ENCODE results near the gene ALG9.
A peak's percentile ranks its signal among the peaks of the same experiment; 100 is the strongest.

ALG9 gene

DNA sequence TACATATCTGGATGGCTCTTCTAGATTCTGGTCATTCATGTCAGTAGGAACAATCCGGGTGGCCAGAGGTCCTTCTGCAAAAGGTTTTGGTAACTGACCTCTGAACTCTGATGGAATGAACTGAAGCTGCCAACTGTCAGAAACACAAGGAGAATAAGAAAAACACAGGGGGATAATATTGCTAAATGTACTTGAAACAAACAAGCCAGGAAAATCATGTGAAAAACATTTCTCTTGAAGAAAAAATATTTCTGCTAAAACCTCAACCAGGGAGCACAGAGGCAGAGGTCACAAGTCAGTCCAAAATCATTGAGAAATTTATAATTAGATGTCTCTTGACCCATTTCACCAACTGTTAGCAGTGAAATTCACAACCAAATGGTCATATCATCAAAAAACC lies 35.2 kb downstream of the ALG9 start:
- DNase-seq (ENCODE audit: low spot score) = no peak

GRCh38 chr11:111835665-111836064 lies 35.7 kb downstream of the ALG9 start:
- DNase-seq (ENCODE audit: low spot score) = no peak

DNA sequence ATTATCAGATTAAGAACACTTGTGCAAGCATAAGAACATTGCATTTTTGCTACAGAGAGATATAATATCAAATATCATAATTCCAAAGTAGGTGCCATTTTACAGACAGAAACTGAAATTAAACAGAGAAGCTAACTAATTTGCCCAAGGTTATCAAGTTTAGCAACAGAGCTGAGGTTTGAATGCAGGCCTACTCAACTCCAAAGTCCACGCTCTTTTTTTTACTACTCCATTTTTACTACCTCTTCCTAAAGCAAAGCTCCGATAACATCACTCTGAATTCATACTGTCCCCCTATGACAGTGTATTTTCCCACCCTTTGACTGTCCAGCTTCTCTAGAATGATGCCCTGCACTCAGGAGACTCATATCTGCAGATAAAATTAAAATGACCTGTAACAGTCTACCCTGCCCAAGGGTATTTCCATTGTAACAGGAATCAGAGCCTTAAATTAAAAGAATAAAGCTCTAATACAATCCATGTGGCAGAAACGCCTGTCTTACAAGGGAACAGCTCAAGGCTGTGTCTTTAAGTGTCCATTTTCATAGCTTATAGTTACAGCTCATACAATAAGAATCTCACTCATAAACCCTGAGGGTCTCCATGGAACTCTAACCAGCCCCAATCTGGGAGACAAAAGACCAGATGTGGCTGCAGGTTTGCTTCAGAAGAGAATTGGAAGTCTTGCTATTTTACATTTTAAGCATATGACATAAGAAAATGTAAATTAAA lies 36.8 kb downstream of the ALG9 start:
- no peak for DNase-seq (ENCODE audit: low spot score)

GRCh38 chr11:111833524-111833923 lies 37.9 kb downstream of the ALG9 start:
- DNase-seq (ENCODE audit: low spot score) = peak; percentile 16

GRCh38 chr11:111829185-111829968 lies 42.0 kb downstream of the ALG9 start:
- no peak for DNase-seq (ENCODE audit: low spot score)

DNA sequence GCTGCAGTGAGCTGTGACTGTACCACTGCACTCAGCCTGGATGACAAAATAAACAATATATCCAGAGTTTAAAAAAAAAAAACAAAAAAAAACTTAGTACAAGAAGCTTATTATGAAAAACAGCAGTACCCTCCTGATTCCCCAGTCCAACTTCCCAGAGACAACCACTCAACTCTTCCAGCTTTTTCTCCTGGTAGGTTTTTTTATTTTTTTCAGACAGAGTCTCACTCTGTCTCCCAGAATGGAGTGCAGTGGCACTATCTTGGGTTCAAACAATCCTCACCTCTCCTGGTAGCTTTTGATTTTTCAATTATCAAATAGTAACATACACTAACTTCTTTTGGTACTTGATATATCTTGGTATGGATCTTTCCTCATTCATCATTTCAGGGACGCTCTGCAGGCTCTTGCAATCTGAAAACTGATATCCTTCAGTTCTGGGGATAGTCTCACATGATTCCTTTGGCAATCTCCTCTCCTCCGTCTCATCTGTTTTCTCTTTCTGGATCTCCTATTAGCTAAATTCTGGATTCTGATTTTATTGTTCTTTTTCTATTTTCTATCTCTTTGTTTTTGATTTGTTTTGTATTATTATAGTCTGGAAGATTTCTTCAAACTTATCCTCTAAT lies 44.9 kb downstream of the ALG9 start:
- DNase-seq (ENCODE audit: low spot score) = no peak

DNA sequence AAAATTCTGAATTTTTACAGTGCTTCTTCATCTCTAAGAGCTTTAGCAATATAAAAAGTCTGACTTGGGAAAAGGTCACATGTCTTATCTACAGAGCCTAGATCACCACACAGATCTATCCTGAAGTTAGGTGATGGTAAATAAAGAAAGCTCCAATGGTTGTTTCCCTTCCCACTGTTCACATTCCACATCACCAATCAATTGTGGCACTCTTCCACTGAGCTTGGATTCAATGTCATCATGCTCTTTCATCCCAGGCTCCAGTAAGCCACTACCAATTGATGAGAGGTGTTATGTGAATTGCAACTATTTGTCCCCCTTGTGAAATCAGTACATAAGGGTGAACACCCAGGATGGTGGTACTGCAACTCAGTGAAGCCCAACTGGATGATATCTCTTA lies 47.8 kb downstream of the ALG9 start:
- DNase-seq (ENCODE audit: low spot score) = no peak

DNA sequence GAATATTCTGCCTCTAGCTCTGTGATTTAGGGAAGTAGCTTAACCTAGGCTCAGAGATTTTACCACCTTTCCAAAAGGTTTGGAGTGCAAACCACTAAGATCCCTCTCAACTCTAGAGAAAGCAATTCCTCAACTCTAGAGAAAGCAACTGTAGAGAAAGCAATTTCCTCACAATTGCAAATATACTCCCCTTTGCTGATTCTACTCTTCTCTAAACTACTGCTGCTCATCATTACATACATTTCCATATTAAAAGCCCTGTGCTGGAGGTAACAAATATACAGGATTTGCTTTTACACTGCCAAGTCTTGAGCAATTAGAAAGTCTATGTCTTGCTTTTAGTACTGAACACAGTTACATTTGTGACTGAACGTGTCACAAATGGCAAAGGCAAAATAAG lies 48.2 kb downstream of the ALG9 start:
- no peak for DNase-seq (ENCODE audit: low spot score)

- DNase-seq (ENCODE audit: low spot score) = no peak
Observed at GRCh38 chr11:111819829-111820237, 51.5 kb downstream of the ALG9 start.

- no peak for DNase-seq (ENCODE audit: low spot score)
Observed at GRCh38 chr11:111819161-111819828, 52.1 kb downstream of the ALG9 start.

DNA sequence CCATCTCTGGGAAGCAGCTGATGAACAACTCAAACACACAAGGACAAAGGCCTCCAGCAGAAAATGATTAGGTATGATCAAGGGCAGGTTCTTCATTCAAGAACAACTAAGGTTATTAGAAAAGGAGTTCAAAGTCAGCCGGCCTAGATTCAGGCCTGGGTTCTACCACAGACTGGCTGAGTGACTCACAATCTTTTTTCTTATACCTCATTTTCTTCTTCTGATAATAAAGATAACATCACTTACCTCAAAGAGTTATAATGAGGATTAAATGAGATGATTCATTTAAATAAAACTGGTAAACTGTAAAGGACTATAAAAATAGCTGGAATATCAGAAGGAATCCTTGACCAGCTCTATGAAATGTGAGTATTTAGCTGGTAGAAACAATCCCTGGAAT lies 55.9 kb downstream of the ALG9 start:
- no peak for DNase-seq (ENCODE audit: low spot score)

DNA sequence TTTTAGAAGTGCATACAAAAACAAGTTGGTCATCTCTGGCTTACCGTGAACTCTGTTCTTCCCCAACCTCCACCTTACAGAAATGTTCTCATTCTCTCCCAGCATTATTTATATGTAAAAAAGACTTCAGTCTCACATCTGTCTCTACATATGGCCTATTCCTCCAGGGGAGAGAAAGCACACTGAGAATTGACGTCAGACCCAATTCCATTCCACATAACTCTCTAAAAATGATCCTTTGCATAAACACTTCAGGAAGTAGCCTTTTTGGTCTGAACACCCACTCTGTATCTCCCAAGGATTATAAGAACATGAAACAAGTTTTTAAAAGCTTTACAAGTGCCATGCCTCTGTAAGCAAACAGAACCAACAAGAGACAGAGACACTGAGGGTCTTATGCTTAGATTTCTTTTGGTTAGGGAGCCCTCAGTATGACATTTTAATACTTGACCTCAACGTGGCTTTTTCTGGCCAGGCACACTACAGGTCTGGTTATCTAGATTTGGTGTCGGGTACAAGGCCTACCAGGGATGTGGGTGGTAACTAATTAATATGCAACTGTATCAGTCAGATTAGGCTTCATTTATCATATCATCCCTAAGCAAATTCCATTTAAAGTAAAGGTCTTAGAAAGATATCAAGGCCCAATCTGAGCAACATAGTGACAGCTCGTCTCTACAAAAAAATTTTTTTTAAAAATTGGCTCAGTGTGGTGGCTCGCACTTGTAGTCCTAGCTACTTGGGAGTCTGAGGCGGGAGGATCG lies 56.6 kb downstream of the ALG9 start:
- no peak for DNase-seq (ENCODE audit: low spot score)

DNA sequence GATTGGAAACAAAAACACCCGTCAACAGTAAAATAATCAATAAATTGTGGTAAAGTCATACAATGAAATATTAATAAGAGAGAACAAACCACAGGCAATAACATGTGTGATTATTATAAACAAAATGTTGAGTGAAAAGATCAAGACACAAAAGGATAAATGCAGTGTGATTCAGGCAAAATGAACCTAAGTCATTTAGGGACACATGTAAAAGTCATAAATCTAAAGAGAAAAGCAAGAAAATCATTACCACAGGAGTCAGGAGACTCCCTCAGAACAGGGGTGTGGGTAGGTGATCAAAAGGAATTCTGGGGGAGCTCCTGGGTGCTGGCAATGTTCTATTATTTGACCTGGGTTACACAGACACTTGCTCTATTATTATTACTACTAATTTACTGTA lies 57.3 kb downstream of the ALG9 start:
- no peak for DNase-seq (ENCODE audit: low spot score)

DNA sequence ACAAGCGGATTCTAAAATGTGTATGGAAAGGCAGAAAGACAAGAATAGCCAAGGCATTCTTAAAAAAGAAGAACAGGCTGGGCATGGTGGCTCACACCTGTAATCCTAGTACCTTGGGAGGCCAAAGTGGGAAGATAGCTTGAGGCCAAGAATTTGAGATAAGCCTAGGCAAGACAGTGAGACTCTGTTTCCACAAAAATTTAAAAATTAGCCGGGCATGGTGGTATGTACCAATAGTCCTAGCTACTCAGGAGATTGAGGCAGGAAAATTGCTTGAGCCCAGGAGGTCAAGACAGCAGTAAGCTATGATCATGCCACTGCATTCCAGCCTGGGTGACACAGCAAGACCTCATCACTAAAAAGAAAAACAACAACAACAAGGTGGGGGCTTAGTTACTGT lies 59.2 kb downstream of the ALG9 start:
- DNase-seq (ENCODE audit: low spot score) = no peak

GRCh38 chr11:111811445-111811844 lies 59.9 kb downstream of the ALG9 start:
- DNase-seq (ENCODE audit: low spot score) = no peak

- no peak for DNase-seq (ENCODE audit: low spot score)
Observed at GRCh38 chr11:111808834-111809233, 62.5 kb downstream of the ALG9 start.

DNA sequence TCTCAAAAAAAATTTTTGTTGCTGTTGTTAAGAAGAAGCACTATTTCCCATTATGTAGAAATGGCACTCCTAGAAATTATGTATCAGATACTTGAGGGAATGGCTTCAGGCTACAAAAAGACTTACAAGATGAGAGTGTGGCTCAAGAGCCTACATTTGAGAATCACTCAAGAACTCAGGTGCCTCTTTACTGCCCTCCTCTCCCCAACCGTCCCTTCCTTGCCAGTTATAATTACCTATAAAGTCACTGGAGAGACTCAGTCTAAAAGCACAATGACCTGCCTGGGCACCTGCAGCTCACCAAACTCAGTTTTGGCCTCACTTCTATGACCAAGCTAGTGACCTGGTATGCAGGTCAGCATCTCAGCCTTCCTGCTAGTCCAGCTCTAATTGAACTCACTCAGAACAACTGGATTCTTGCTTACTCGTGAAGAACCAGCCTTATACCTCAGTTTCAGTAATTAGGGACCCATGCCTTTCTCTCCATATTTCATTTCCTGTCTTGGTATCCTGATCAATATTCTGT lies 63.3 kb downstream of the ALG9 start:
- DNase-seq (ENCODE audit: low spot score) = no peak

- DNase-seq (ENCODE audit: low spot score) = no peak
Observed at GRCh38 chr11:111807076-111807475, 64.3 kb downstream of the ALG9 start.

DNA sequence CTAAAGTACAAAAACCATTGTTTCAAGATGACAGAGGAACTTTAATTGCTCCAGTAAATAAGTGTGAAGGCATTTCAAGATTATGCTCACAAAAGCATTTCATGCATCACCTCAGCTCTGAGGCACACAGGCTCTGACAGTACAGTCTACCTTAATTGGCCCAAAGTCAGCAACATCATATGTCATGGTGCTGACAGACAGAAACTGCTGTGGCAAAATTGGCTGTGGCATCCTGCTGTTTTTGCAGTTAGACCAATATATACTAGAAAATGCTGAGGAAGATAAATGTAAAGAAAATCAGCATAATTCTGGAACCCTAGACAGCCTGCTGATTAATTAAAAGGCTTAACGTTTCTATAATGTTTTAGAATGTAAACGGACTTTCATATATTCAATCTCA lies 70.2 kb downstream of the ALG9 start:
- no peak for DNase-seq (ENCODE audit: low spot score)

DNA sequence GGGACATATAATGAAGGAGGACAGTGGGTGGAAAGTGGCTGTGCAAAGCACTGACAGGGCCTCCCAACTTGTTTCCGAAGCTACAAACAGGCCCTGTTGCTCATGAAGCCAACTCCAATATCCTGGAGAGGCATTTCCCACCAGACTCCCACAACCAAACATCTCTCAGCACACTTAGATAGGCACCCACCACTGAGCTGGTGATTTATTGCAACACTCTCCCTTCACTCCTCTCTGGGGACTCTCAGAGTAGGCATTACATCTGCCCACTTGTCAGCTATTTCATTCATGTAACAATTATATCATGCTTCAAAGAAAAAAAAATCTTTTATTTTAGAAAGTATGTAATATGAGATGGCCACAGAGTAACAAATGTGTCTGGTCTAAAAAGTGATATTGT lies 73.1 kb downstream of the ALG9 start:
- DNase-seq (ENCODE audit: low spot score) = no peak

DNA sequence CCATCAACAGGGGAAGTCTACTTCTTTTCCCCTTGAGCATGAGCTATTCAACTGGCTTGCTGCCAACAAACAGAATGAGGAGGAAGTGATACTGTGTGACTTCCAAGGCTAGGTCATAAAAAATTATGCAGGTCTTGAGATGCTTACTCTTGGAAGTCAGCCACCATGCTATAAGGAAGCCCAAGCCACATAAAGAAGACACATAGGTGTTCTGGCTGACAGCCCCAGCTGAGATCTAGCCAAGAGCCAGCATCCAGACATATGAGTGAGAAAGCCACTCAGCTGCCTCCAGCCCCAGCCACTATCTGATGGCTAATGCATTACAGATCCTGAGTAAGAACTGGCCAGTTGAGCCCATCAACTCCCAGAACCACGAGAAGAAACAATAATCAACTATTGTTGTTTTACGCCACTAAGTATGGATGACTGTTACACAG lies 74.2 kb downstream of the ALG9 start:
- DNase-seq (ENCODE audit: low spot score) = no peak

- no peak for DNase-seq (ENCODE audit: low spot score)
Observed at GRCh38 chr11:111796696-111797095, 74.7 kb downstream of the ALG9 start.

Data from globus pallidus (tissue), 1 donor.